ENCODE results near the gene VPS16.
A peak's percentile ranks its signal among the peaks of the same experiment; 100 is the strongest.

VPS16 gene

GRCh38 chr20:2871661-2872458 is 31.3 kb downstream of the VPS16 start:
- no peak for TF ChIP-seq CTCF (conservative IDR thresholded peaks at IDR 0.05; ENCODE audit: low read length)
- H3K4me3 ChIP-seq (ENCODE audit: low read length), result peak overlapping the region; percentile 84
- DNase-seq (ENCODE audit: low read depth), result no peak

GRCh38 chr20:2872459-2873009 is 32.0 kb downstream of the VPS16 start:
- DNase-seq (ENCODE audit: low read depth), result peak; percentile 40
- peak; percentile 27 for TF ChIP-seq CTCF (conservative IDR thresholded peaks at IDR 0.05; ENCODE audit: low read length)
- H3K4me3 ChIP-seq (ENCODE audit: low read length), result peak overlapping the region; percentile 84

GRCh38 chr20:2873010-2873746 is 32.6 kb downstream of the VPS16 start, which contains the start of gene PTPRA:
Gene PTPRA, plus strand, starts transcription at chr20:2873481. Its CDS starts 90,797 bp downstream, at chr20:2964278.
- H3K4me3 ChIP-seq (ENCODE audit: low read length), result peak within 1 kb of the TSS; percentile 84
- TF ChIP-seq CTCF (conservative IDR thresholded peaks at IDR 0.05; ENCODE audit: low read length), result no peak
- DNase-seq (ENCODE audit: low read depth), result peak; percentile 87

GRCh38 chr20:2873747-2874041 is 33.1 kb downstream of the VPS16 start:
- peak overlapping the region; percentile 84 for H3K4me3 ChIP-seq (ENCODE audit: low read length)
- no peak for DNase-seq (ENCODE audit: low read depth)
- TF ChIP-seq CTCF (conservative IDR thresholded peaks at IDR 0.05; ENCODE audit: low read length), result no peak

- no peak for TF ChIP-seq CTCF (conservative IDR thresholded peaks at IDR 0.05; ENCODE audit: low read length)
- H3K4me3 ChIP-seq (ENCODE audit: low read length), result peak overlapping the region; percentile 84
- no peak for DNase-seq (ENCODE audit: low read depth)
Observed at GRCh38 chr20:2874456-2874855, 33.9 kb downstream of the VPS16 start.

GRCh38 chr20:2875690-2876203 is 35.2 kb downstream of the VPS16 start:
- TF ChIP-seq CTCF (conservative IDR thresholded peaks at IDR 0.05; ENCODE audit: low read length), result no peak
- DNase-seq (ENCODE audit: low read depth), result no peak
- no peak overlapping the region for H3K4me3 ChIP-seq (ENCODE audit: low read length)
